A549 (cell line): ENCODE measurements around the gene CDT1.
A peak's percentile ranks its signal among the peaks of the same experiment; 100 is the strongest.

ENCODE experiments used
- EP300 ChIP-seq, 2 experiments: fragments of >200 bp; sonication (Bioruptor Twin); formaldehyde crosslinking; IDR thresholded peaks; 2 replicates in 1 of 2; 3 replicates in 1 of 2; pipeline ENCODE4 v1.6.1; 2016 to 2017
- JUN ChIP-seq, 2 experiments: fragments of >200 bp; sonication (Bioruptor Twin); formaldehyde crosslinking; IDR thresholded peaks; 2 replicates in 1 of 2; 3 replicates in 1 of 2; pipeline ENCODE4 v1.6.1; 2016 to 2017
- POLR2A ChIP-seq: IDR thresholded peaks from 2 replicates; pipeline ENCODE4 v1.6.1; 2012; ENCODE audit warnings: mild to moderate bottlenecking, low read length
- POLR2AphosphoS2 ChIP-seq: conservative IDR thresholded peaks from 2 replicates; pipeline ENCODE4 v1.6.1; 2012; ENCODE audit warnings: low read length, improper control_type of control experiment, inconsistent platforms
- SMC3 ChIP-seq: fragments of >200 bp; sonication (Bioruptor Twin); formaldehyde crosslinking; IDR thresholded peaks from 3 replicates; pipeline ENCODE4 v1.6.1; 2018; ENCODE audit warnings: inconsistent platforms
- TF ChIP-seq, protein P1 (sequence below): fragments of >200 bp; sonication (Bioruptor Twin); formaldehyde crosslinking; IDR thresholded peaks from 3 replicates; pipeline ENCODE4 v1.5.1; 2016

- TF ChIP-seq, protein P1, sequence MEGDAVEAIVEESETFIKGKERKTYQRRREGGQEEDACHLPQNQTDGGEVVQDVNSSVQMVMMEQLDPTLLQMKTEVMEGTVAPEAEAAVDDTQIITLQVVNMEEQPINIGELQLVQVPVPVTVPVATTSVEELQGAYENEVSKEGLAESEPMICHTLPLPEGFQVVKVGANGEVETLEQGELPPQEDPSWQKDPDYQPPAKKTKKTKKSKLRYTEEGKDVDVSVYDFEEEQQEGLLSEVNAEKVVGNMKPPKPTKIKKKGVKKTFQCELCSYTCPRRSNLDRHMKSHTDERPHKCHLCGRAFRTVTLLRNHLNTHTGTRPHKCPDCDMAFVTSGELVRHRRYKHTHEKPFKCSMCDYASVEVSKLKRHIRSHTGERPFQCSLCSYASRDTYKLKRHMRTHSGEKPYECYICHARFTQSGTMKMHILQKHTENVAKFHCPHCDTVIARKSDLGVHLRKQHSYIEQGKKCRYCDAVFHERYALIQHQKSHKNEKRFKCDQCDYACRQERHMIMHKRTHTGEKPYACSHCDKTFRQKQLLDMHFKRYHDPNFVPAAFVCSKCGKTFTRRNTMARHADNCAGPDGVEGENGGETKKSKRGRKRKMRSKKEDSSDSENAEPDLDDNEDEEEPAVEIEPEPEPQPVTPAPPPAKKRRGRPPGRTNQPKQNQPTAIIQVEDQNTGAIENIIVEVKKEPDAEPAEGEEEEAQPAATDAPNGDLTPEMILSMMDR, result no peak
- TF ChIP-seq JUN (IDR thresholded peaks at IDR 0.05), result no peak; a peak in 2 of 5 replicates
- TF ChIP-seq EP300 (IDR thresholded peaks at IDR 0.05), result no peak
- no peak for TF ChIP-seq SMC3
- TF ChIP-seq POLR2AphosphoS2, result no peak
- TF ChIP-seq POLR2A, result peak; percentile 35
These were observed 7.6 kb downstream of the CDT1 start for GRCh38 chr16:88810912-88811768.
